ENCODE measurements around the gene GNA15.
"Not testable (repeated sequence)": the region's sequence is repeated elsewhere in the genome, so short reads cannot be mapped to it uniquely, and the experiment has no call there.

Gene GNA15

DNA sequence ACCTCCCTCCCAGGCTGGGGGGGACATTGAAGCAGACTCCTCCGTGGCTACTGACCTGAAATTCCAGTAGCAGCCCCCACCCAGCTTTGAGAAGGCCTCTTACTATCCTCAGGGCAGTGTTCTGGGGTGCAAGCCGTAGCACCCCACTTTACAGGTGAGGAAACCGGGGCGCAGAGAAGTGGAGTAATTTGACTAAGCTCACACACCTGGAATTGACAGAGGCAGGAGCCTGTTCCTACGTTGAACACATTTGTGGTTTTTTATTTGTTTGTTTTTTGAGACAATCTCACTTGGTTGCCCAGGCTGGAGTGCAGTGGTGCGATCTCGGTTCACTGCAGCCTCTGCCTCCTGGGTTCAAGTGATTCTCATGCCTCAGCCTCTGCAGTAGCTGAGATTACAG, 28.1 kb downstream of the GNA15 start:
- TF ChIP-seq, protein P1, sequence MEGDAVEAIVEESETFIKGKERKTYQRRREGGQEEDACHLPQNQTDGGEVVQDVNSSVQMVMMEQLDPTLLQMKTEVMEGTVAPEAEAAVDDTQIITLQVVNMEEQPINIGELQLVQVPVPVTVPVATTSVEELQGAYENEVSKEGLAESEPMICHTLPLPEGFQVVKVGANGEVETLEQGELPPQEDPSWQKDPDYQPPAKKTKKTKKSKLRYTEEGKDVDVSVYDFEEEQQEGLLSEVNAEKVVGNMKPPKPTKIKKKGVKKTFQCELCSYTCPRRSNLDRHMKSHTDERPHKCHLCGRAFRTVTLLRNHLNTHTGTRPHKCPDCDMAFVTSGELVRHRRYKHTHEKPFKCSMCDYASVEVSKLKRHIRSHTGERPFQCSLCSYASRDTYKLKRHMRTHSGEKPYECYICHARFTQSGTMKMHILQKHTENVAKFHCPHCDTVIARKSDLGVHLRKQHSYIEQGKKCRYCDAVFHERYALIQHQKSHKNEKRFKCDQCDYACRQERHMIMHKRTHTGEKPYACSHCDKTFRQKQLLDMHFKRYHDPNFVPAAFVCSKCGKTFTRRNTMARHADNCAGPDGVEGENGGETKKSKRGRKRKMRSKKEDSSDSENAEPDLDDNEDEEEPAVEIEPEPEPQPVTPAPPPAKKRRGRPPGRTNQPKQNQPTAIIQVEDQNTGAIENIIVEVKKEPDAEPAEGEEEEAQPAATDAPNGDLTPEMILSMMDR (conservative IDR thresholded peaks at IDR 0.05; ENCODE audit: low read depth, low read length): no peak
- no peak for DNase-seq (ENCODE audit: low read depth)
- no peak overlapping the region for H3K4me3 ChIP-seq (ENCODE audit: low read length)

DNA sequence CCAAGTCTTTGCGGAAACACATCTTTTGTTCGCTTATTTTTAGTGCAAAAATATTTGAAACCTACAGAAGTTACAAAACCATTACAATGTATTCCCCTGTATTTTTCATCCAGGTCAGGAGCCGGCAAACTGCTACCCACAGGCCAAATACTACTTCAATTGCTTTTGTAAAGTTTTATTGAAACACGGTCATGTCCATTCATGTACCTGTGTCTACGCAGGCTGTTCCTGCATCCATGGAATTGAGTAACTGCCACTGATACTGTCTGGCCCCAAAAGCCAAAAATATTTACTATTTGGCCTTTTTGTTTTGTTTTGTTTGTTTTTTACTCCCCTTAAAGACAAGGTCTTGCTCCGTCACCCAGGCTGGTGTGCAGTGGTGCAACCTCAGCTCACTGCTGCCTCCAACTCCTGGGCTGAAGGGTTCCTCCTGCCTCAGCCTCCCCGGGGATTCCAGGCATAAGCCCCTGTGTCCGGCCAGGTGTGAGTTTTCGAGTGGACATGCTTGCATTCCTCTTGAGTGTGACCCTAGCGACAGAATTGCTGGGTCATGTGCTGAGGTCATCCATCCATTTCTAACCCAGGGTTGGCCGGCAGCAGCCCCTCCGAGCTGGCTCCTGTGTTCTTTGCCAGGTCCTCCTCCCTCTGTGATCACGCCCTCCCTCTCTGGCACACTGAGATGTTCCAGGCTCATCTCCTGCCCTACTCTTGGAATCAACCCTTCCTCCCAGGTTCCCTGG, 31.9 kb downstream of the GNA15 start:
- TF ChIP-seq, protein P1 (conservative IDR thresholded peaks at IDR 0.05; ENCODE audit: low read depth, low read length): no peak

DNA sequence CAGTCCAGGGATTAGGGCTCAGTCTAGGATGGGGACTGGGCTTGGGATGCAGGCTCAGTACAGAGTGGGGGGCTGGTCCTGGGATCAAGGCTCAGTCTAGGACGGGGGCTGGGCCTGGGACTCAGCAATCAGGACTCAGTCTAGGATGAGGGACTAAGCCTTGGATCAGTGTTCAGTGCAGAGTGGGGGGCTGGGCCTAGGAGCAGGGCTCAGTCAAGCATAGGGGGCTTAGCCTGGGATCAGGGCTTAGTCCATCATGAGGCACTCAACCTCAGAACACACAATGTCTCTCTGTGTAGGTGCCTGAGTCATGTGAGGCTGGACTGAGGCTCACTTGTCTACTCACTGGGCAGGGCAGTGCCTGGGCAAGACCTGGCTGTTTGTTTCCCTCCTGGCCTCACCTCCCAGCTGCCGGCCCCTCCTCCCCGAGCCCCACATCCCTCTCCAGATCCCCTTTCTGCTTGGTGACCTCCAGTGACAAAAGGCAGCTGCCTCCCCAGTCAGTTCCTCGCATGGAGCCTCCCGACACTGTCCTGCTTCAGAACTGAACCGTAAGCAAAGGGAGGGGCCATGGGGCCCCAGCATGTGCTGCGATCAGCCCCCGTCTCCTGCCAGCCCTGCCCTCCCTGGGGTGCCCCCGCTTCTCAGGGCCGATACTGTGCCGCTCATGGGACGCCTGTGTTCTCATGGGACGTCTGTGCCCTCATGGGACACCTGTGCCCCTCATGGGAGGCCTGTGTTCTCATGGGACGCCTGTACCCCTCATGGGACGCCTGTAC, 36.2 kb downstream of the GNA15 start:
- TF ChIP-seq, protein P1 (conservative IDR thresholded peaks at IDR 0.05; ENCODE audit: low read depth, low read length): no peak
- DNase-seq (ENCODE audit: low read depth): no peak
- no peak overlapping the region for H3K4me3 ChIP-seq (ENCODE audit: low read length)

More for the DNA sequence above, 31.9 kb downstream of the GNA15 start:
- no peak overlapping the region for H3K4me3 ChIP-seq (ENCODE audit: low read length)
- no peak for DNase-seq (ENCODE audit: low read depth)

DNA sequence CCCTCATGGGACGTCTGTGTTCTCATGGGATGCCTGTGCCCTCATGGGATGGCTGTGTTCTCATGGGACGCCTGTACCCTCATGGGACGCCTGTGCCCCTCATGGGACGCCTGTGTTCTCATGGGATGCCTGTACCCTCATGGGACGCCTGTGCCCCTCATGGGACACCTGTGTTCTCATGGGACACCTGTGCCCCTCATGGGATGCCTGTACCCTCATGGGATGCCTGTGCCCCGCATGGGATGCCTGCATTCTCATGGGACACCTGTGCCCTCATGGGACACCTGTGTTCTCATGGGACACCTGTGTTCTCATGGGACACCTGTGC, 36.8 kb downstream of the GNA15 start:
- DNase-seq (ENCODE audit: low read depth); H3K4me3 ChIP-seq (ENCODE audit: low read length): not testable (repeated sequence)

DNA sequence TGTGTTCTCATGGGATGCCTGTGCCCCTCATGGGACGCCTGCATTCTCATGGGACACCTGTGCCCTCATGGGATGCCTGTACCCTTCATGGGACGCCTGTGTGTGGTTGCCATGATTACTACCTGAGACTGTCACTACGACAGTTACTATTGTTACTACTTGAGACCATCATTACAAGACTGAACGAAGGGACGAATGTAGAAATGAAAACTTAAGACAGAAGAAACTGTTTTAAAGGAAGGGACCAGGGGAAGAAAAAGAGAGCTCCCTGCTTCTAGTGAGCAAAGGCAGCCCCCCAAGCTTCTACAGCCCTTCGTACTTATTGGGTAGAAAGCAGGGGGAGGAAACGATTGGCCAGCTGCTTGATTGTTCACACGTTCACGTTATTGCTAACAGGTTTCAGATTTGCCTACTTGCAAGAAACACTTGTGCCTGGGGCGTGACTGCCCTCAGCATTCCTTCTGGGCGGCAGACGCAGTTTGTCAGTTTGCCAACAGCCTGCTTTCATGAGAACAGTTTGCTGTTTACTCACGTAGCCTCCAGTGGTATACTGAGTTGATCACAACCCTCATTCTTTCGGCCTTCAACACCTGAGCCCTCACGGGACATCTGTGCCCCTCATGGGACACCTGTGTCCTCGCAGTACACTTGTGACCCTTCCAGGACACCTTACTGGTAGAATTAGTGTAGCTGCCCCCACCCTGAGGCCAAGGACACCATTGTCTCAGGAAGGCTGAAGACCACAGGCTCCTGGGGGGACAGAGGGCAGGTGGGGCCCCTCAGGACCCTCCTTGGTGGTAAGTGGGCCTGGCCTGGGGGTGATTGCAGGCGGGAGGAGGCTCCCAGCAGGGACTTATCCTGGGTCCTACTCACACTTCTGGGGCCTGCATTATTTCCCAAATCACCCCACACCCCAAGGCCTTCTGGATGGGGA, 40.2 kb downstream of the GNA15 start:
- H3K4me3 ChIP-seq (ENCODE audit: low read length): no peak overlapping the region
- peak; percentile 88 for DNase-seq (ENCODE audit: low read depth)
- TF ChIP-seq, protein P1 (conservative IDR thresholded peaks at IDR 0.05; ENCODE audit: low read depth, low read length): no peak

DNA sequence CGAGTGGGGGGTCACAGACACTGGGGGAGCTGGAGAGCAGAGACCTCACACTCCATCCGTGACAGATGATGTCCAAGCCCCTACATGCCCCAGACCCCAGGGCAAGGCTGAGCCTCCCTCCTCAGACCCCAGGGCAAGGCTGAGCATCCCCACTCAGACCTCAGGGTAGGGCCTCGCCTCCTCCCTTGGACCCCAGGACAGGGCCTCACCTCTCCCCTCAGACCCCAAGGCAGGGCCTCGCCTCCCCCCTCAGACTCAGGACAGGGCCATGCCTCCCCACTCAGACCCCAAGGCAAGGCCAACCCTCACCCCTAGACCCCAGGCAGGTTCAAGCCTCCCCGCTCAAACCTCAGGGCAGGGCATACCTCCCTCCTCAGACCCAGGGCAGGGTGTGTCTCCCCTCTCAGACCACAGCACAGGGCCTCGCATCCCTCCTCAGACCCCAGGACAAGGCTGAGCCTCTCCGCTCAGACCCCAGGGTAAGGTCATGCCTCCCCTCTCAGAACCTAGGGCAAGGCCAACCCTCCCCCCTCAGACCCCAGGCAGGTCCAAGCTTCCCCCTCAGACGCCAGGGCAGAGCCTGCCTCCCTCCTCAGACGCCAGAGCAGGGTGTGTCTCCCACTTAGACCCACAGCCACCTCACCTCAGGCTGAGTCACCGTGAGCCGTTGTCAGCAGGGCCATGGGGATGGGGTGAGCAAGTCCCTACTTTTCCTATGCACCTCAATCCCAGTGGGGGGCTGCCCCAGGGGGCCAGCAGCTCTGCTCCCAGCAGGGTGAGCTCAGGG, 41.1 kb downstream of the GNA15 start:
- TF ChIP-seq, protein P1 (conservative IDR thresholded peaks at IDR 0.05; ENCODE audit: low read depth, low read length): no peak
- DNase-seq (ENCODE audit: low read depth): peak; percentile 71
- H3K4me3 ChIP-seq (ENCODE audit: low read length): no peak overlapping the region

Measured in retinal pigment epithelial cell (primary cell).